GM12891 (cell line): ENCODE measurements around the gene DLGAP5.

Experiments used
- POLR2A ChIP-seq: IDR thresholded peaks from 2 replicates; pipeline ENCODE4 v1.6.1; 2011; ENCODE audit warnings: low read depth, low read length, control low read depth
- TAF1 ChIP-seq: IDR thresholded peaks from 2 replicates; pipeline ENCODE4 v1.6.1; 2011; ENCODE audit warnings: low read depth, low read length, control low read depth

DNA sequence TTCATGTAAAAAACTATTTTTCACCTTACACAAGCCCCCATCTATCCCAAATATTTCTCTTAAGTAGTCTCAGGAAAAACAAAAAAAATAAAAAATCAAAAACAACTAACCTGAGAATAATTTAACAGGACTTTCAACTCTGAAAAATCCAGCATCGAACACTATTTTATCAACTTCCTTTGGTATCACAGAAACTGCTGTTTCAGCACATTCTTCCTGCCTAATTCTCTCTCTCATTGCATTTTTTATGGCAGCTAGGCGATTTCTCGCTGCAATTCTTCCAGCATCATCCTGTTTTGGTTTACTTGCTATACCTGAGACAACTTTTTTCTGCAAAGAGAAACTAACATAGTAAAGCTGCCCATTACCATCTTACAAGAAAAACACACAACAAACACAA lies 33.0 kb downstream of the DLGAP5 start:
- TF ChIP-seq TAF1, result no peak
- TF ChIP-seq POLR2A, result no peak
